Epithelial cell of proximal tubule (primary cell): ENCODE results near the gene MEGF10. TPM values are rescaled to one million over a fixed set of nuclear protein-coding genes. Genes with fewer than 3 reads are reported as not detected.

Experiments
- DNase-seq: peaks from one replicate; pipeline ENCODE4 v3.0.0-alpha.2; 2011; ENCODE audit warnings: low read depth
- H3K4me3 ChIP-seq: 2 replicates; pipeline ENCODE4 v1.5.1; 2011; ENCODE audit warnings: low read depth, mild to moderate bottlenecking, low read length
- total RNA-seq: library from RNA; depleted of rRNA; stranded (reverse); fragments of >200 nt; gene quantifications from 2 replicates; pipeline ENCODE4 v1.2.3, GENCODE V29; 2015
- TF ChIP-seq, protein P1 (sequence below): conservative IDR thresholded peaks from 2 replicates; pipeline ENCODE4 v1.5.1; 2012; ENCODE audit warnings: low read depth, mild to moderate bottlenecking, low read length

The MEGF10 gene
- total RNA-seq, 1 donor from 2014 or later: 0.52 TPM

DNA sequence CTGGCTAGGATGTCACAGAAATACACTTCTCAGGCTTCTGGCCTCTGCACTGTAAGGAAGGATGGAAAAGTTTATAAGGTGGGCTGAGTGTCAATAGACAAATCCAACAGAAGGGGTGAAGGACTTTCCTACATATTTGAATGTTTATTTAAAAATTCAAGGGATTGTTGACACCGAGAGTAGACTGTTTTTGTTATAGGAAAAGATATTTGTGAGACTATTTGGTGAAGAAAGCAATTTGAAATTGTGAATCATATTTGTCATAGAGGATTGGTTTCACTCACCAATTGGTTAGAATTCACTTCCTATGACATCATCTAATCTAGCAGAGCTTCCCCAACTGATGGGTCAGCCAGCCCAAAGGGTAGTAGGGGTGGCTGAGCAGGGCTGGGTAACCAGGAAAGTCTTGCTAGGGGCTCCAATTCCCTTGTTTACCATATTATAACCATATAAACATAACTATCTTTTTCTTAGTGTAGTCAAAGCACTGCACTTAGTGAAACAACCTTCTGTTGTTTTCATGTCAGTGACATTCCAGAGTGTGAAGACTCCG, 14.9 kb upstream of the MEGF10 start:
- TF ChIP-seq, protein P1, sequence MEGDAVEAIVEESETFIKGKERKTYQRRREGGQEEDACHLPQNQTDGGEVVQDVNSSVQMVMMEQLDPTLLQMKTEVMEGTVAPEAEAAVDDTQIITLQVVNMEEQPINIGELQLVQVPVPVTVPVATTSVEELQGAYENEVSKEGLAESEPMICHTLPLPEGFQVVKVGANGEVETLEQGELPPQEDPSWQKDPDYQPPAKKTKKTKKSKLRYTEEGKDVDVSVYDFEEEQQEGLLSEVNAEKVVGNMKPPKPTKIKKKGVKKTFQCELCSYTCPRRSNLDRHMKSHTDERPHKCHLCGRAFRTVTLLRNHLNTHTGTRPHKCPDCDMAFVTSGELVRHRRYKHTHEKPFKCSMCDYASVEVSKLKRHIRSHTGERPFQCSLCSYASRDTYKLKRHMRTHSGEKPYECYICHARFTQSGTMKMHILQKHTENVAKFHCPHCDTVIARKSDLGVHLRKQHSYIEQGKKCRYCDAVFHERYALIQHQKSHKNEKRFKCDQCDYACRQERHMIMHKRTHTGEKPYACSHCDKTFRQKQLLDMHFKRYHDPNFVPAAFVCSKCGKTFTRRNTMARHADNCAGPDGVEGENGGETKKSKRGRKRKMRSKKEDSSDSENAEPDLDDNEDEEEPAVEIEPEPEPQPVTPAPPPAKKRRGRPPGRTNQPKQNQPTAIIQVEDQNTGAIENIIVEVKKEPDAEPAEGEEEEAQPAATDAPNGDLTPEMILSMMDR: no peak
- DNase-seq: no peak

DNA sequence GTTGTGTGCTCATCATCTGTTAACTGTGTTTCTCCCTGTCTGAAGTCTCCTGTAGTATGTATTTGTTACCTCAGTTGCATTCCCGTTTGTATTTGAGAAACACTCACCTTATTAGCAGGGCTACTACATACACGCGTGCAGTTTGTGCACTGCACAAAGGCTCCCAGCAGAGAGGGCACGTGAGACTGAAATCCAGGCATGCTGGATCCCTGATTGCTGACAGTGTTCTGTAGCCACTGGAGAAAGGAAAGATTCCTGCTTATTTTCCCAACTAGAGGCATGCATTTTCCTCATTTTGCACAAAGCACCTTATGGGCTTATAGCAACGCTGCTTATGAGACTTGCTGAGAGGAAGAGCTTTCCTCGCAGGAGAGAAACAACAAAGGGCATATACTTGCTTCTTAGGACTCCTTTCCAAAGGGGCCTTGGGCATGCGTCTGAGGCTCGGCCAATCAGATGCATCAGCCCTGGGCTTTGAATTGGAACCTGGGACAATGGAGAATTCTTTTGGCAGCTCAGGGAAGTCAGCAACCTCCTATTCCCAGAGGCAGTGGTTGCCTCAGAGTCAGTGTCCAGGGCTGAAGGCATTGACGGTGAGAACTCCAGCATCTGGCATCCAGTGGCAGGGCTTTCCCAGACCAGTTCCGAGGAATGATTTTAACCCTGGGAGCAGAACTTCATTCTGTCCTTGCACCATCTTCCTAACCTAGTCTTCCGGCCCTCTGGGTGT, 9.9 kb upstream of the MEGF10 start:
- no peak overlapping the region for H3K4me3 ChIP-seq
- TF ChIP-seq, protein P1: no peak
- DNase-seq: no peak

More for the DNA sequence above, 14.9 kb upstream of the MEGF10 start:
- H3K4me3 ChIP-seq: no peak overlapping the region

DNA sequence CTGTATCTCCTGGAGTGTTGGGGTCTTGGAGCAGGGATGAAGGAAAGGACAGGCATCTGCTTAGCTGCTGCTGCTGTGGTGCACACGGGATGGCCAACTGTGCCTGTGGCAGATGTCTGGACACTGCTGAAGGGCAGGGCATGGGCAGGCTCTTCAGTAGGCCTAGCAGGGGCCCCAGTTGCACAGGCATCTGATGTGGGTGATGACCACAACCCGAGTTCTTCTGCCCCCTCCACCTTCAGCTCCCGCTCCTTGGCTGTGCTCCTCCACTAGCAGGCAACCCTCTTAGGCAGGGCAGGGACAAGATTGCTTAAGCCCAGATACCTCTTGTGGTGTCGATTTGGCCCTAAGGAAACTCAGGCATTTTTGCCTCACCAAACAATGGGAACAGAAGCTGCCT, 9.0 kb upstream of the MEGF10 start:
- no peak for DNase-seq
- TF ChIP-seq, protein P1: no peak
- no peak overlapping the region for H3K4me3 ChIP-seq

DNA sequence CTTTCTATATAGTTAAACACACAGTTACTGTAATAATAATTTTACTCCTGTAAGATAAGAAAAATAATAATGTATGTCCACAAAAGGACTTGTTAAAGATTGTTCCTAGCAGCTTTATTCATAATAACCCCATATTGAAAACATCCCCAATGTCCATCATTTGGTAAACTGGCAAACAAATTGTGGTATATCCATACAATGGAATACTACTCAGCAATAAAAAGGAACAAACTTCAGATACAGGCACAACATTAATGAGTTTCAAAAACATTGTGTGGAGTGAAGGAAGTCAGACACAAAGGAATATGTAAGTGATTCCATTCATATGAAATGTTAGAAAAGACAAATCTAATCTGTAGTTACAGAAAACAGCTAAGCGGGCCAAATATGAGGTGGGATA, 1.9 kb upstream of the MEGF10 start:
- H3K4me3 ChIP-seq: no peak overlapping the region
- DNase-seq: no peak
- TF ChIP-seq, protein P1: no peak

DNA sequence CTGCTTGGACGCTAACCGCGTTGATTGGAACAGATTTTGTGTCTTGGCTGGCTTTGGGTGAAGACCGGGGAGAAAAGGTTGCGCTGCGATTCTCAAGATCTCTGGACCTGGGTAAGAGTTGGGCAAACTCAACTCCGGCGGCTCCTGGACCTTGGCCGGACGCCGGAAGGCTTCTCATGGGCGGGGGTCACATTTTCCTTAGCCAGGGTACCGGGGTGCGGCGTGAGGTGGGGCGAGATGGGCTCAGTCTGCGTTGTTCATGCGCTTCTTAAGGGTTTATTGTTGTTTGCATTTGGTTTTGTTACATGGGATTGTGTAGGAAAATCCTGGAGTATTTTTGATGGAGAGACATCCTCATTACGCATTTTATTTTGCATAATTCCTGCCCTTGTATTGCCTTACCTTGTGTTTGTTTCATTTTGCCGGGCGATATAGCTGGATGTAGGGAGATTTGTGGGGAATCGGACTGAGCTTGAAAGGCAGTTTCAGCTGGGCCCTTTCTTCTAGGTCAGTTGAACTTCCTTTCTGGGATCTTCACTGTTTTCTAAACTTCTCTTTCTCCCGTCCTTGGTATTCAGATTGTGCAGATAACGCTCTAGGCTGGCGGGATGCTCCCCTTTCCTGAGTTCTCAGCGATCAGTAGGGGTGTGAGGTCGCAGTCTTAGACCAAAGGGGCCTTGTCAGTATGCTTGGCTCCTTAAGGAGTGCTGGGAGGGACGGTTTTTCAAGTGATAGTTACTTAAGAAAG, 524 bp downstream of the MEGF10 start:
- H3K4me3 ChIP-seq: no peak overlapping the region
- no peak for DNase-seq
- TF ChIP-seq, protein P1: no peak

DNA sequence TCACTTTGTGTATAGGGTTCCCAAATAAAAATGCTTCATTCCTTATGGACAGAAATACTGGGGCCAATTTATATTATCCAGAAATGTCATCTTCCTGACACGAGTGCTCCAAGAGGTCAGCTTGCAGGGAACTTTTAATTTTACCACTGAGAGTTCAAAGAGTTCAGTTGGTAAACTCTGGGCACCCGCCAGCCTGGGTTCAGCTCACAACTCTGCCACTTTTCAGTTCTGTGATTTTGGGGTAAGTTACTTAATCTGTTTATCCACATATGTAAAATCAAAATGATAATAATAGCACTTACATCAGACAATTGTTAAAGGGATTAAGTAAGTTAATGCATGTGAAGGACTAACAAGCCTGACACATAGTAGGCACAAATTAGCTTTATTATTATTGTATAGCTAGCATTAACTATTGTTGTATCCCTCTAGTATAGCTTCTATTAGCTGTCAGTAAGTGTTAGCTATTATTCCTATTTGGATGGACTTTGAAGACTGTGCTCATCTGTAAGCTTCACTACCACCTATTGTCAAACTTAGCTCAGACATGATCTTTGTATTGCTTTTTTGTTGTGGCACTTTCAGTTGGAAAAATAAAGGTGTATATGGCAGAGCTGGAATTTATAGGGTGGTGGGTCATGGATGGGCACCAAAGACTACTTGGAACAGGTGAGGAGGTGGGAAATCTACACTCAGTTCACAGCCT, 1.6 kb downstream of the MEGF10 start:
- no peak overlapping the region for H3K4me3 ChIP-seq
- TF ChIP-seq, protein P1: no peak
- no peak for DNase-seq
